ENCODE measurements around the gene C1orf21. TPM values are rescaled to one million over a fixed set of nuclear protein-coding genes. Genes with fewer than 3 reads are reported as not detected.

The C1orf21 gene
- total RNA-seq, 1 donor from 2014 or later: 57.8 TPM

- no peak for DNase-seq (ENCODE audit: low spot score)
These were observed 263.5 kb downstream of the C1orf21 start for GRCh38 chr1:184650177-184650866.

GRCh38 chr1:184655185-184655584 is 268.4 kb downstream of the C1orf21 start:
- DNase-seq (ENCODE audit: low spot score): no peak

- no peak for DNase-seq (ENCODE audit: low spot score)
These were observed 269.4 kb downstream of the C1orf21 start for GRCh38 chr1:184656221-184656620.

- no peak for DNase-seq (ENCODE audit: low spot score)
These were observed 271.2 kb downstream of the C1orf21 start for GRCh38 chr1:184658055-184658454.

- no peak for DNase-seq (ENCODE audit: low spot score)
These were observed 273.8 kb downstream of the C1orf21 start for GRCh38 chr1:184660462-184661191.

GRCh38 chr1:184661801-184662200 is 275.0 kb downstream of the C1orf21 start:
- DNase-seq (ENCODE audit: low spot score): no peak

- DNase-seq (ENCODE audit: low spot score): peak; percentile 72
These were observed 277.3 kb downstream of the C1orf21 start for GRCh38 chr1:184664042-184664660.

- DNase-seq (ENCODE audit: low spot score): no peak
These were observed 277.8 kb downstream of the C1orf21 start for GRCh38 chr1:184664661-184665060.

- DNase-seq (ENCODE audit: low spot score): no peak
These were observed 278.5 kb downstream of the C1orf21 start for GRCh38 chr1:184665360-184665759.

- DNase-seq (ENCODE audit: low spot score): no peak
These were observed 282.6 kb downstream of the C1orf21 start for GRCh38 chr1:184669391-184669790.

- DNase-seq (ENCODE audit: low spot score): no peak
These were observed 285.3 kb downstream of the C1orf21 start for GRCh38 chr1:184672013-184672726.

GRCh38 chr1:184673305-184673704 is 286.5 kb downstream of the C1orf21 start:
- DNase-seq (ENCODE audit: low spot score): no peak

GRCh38 chr1:184677344-184677743 is 290.5 kb downstream of the C1orf21 start:
- DNase-seq (ENCODE audit: low spot score): no peak

Measured in mucosa of gallbladder (tissue), 1 donor.